Stimulated activated CD4-positive, alpha-beta T cell treated with anti-CD3 and anti-CD28 coated beads, TNF-alpha, amount 100 ng/mL, for 4 hours (primary cell): ENCODE data around the gene IL10.

Experiments
- DNase-seq, 3 experiments: peaks; one replicate each; pipeline ENCODE4 v3.0.0-alpha.2; 2020; ENCODE audit warnings: low read depth in 3 of 3

IL10 gene

GRCh38 chr1:206734499-206735142 lies 37.7 kb downstream of the IL10 start:
- peak; percentile 68 to 78 (median 72) for DNase-seq

GRCh38 chr1:206732992-206733391 lies 39.3 kb downstream of the IL10 start:
- no peak for DNase-seq

DNA sequence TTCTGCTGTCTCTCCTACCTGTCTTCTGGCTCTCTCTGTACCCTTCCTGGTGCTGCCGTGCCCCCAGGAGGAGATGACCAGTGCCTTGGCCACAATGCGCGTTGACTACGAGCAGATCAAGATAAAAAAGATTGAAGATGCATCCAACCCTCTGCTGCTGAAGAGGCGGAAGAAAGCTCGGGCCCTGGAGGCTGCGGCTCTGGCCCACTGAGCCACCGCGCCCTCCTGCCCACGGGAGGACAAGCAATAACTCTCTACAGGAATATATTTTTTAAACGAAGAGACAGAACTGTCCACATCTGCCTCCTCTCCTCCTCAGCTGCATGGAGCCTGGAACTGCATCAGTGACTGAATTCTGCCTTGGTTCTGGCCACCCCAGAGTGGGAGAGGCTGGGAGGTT lies 39.8 kb downstream of the IL10 start:
- no peak for DNase-seq

DNA sequence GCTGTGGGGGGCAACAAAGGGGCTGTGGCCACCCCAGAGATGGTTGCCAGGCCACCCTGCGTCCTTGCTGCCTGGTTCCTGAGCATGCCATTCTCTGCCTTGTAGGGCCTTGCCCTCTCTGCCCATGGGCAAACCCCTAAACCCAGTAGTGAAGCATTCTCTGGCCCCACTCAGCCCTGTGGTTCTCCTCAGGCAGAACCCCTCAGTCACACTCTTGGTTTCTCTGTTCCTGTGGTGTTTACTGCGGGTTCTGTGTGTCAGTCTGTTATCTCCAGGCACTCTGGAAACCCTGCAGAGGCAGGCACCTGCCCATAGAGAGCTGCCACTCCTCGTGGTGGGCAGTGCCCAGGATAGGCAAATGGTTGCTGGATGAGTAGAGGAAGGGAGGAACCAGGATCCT lies 42.8 kb downstream of the IL10 start:
- no peak for DNase-seq

DNA sequence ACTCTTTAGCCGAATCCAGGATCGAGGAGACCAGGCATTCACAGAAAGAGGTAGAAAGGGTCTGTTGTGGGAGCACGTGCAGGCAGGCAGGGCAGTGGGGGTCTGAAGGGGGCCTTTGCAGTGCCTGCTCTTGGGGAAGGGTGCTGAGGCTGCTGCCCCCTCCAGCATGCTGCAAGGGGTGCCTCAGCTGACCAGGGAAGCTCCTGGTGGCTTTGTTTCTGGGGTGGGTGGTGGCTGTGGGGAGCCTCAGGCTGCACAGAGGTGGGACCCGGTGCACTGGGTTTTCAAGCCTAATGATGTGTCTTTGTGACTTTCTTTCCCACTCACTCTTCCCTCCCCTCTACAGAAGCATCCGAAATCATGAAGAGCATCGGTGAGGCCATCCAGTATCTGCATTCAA lies 43.2 kb downstream of the IL10 start:
- no peak for DNase-seq

DNA sequence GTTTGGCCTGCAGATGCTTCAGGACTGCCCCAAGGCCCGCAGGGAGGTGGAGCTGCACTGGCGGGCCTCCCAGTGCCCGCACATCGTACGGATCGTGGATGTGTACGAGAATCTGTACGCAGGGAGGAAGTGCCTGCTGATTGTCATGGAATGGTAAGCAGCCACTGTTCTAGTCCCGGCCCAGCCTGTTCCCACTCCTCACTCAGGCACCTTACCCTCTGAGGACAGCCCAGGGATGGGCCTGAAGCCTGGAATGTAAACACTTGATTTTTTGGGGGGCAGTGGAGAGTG lies 43.7 kb downstream of the IL10 start:
- no peak for DNase-seq

DNA sequence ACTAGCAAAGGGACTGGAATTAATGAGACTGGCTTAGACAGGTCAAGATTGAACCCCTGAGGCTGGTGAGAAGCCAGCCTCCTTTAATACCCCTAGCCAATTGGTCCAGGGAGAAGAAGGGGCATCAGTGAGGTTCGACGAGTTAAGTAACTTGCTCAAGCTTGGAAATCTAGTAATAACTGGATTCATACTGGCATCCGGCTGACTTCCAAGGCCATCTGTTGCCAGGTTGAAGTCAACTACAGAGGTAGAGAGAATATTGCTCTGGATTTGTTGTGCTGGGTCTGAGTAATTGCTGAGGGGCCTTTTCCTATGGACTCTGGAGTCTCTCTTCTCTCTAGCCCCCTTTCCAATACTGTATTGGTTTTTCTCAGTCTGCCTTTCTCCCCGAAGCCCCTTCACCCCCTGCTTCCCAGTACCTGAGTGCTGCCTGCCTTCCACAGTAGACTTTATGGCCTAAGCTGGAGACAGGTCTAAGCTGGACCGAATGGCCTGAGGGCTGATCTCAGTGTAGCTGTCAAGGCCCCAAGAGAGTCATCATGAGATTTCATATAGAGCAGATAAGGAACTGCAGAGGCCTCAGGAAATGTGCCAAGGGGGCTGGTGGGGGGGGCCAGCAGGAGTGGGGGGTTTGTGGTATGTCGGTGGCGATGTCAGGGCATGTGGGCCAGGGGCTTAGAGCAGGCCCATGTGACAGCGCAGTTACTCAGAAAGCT lies 44.2 kb downstream of the IL10 start:
- no peak for DNase-seq

DNA sequence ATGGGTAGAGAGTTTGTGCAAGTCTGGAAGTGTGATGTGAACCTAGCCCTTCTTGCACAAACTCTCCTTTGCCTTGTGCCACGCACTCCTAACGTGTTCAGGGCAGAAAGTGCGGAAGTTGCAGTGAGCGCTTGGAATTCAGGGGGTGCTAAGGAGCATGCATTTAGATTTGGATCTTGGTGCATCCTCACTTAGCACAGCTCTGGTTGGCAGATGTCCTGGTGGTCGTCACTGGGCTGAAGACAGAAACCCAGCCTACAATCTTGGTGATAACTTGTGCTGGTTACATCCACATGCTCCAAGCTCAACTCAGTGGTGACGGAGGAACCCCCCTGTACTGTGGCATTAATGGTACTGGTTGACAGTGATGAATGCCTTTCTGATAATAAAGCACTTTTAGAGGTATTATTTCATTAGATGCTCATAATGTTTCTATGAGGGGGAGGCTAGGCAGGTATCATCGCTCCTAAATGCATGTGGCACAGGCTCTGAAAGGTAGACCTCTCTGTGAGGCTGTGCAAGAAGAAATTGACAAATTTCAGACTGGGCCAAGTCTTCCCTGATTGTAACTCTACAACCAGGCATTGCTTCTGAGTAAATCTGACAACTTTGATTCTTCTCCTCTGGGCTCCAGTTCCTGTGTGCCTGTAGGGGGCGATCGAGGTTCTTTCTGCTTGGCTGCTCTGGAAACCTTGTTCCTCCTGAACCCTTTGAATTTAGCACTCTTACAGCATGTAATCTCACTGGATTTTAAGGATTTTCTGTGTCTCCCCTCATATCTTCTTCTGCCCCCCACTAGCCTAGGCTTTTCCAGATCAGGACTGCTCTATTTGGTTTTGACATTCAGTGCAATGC lies 47.0 kb downstream of the IL10 start:
- DNase-seq: peak in 2 of 3 experiments; percentile 31 to 37

DNA sequence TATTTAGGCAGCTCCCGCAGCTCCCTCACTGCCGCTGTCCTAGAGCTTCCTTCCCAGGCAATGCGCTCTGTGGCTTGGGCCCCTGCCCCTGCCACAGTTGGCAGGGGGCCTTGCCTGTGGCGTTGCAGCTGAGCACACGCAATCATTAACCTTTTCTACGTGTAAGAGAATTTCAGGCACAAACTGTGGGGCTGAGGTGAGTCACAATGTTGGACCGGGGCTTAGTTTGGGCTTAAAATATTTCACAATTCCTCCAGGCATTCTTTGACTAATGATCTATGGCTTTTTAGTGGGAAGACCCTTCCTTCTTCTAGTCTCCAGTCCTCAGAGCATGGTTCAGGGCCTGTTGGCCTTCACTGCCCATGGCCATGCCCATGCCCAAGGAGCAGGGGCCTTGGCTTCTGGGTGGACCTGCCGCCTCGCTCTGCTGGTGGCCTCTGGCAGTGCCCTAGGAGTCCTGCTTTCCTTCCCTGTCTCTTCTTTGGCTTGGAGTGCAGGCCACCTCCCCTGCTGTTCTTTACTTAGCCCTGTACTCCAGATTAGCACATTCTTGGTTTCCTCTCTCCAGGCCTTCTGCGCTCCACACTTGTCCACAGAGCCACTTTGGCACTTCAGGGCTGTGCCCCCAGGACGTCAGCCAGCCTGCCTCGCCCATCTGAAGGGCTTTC lies 48.4 kb downstream of the IL10 start:
- no peak for DNase-seq

DNA sequence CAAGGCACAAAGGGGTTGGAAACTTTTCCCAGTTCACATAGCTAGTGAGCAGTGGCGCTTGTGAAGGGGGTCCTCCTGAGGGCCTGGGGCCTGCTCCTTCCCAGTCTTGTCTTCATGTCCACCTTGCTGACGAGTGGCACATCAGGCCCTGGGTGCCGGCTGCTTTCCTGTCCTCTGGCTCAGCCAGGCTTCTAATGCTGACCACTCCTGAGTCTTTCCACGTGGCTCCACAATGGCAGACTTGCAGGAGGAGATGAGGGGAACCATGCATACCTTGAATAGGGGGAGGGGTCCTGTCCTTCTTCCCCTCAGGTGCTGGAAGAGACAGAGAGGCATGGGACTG lies 48.9 kb downstream of the IL10 start:
- DNase-seq: no peak

GRCh38 chr1:206722751-206723461 lies 49.4 kb downstream of the IL10 start:
- no peak for DNase-seq

DNA sequence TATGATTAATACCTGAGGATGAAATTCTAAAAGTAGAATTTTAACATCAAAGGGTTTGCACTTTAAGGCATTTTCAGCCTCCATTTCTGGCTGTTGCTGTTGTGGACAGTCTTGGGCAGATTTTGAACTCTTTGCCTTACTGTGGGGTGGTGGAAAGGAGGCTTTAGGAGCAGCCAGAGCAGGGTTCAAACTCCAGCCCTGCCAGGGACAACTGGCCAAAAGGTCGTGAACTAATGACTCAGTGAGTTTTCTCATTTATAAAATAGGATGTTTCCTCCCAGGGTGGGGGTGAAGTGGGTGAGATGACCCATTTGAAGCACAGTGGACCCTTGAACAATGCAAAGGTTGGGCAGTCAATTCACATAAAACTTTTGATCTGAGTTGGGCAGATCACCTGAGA lies 50.8 kb downstream of the IL10 start:
- DNase-seq: no peak

GRCh38 chr1:206719169-206719839 lies 53.0 kb downstream of the IL10 start:
- DNase-seq: no peak

DNA sequence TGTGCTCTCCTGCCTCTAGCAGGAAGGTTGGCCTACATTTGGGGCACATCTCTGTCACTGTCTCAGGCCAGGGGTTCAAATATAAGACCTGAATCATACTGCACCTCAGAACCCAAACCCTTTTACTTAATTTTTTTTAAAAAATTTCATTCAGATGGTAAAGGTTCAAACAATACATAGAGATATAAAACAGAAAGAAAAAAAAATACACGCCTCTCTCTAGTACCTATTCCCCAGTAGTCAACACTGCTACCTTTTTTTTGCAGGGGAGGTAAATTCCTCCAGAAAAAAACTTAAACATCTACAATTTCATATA lies 54.7 kb downstream of the IL10 start:
- DNase-seq: no peak
